Stimulated activated CD8-positive, alpha-beta memory T cell treated with anti-CD3 and anti-CD28 coated beads, Interleukin-7, amount 100 ng/mL, for 4 hours (primary cell): Measurements from ENCODE around the gene NR6A1.

Experiments
- DNase-seq, 2 donors: peaks; one replicate each; pipeline ENCODE4 v3.0.0-alpha.2; 2020; ENCODE audit warnings: low read depth in 2 of 2

NR6A1 gene

DNA sequence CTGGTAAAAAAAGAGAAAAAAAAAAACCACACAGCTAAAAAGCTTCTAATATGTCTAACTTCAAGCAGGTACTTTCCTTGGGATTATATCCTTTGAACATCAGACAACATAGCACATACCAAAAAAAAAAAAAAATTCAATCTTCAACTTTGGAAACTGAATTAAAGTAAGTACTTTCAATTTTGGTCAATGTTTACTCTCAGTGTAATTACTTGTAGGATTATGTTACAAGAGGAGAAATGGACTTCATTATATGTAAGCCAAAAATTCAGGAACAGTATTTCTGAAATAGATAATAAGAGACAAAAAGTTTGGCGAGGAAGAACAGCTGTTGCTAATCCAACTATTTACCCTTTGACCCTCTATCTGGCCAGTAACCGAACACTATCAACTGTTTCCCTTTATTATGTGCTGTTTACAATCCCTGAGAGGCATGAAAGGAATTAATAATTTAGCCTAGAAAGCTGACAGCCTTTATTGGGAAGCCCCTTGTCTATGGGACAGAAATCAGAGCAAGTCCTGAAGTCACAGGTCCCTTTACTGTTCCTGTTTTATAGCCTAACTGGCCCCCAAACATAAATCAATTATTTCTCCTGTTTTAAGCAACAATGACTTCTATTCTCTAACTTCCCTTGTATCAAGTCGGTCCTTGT is 46.6 kb downstream of the NR6A1 start:
- DNase-seq: no peak

DNA sequence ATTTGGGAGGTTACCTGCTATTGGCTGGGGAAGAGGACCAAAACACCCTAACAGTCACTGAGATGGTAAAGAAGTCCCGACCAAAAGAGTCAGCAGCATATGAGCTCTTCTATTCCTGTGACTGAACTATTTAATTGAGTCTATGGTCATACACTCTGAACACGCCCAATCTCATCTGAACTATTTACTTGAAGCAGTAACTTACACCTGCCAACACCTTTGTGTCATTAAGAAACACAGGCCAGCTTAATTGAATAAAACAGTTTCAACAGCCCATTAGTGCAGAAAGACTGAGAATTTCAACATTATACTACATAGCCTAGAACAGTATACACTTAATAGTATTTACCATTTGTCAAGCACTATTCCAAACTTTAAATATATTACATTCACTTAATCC is 47.8 kb downstream of the NR6A1 start:
- DNase-seq: no peak

DNA sequence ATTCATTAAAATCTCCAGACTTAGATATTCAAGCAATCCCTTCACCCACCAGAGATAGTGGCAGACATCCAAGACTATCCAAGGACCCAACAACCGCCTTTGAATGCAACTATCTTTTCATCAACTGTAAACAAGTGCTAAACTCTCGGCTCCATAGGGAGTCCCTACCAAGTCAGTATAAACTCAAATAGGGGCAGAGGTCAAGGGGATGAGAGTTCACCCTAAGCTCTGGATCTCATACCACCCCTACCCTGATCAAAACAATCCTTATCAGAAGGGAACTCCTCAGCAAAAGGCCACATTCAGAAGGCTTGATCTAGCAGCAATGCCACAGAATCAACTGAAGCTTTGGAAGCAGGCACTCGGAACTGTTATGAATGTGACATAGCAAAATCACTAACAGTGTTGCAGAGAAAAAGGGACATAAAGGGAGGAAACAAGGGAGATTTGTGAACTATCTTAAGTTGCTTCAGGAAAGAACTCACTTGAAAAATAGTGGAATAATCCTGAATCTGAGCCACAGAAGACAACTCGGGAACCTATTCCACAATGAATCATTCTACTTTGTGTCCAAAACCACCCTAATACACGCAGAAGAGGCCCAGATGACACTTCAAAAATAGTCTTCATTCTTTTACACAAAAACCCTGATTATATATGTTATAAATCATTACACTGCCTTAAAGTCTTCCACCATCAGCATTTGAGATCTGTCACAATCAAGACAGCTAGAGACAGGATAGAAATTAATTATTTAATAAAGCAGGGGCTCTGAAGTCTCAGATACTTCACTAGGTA is 49.8 kb downstream of the NR6A1 start:
- no peak for DNase-seq

- DNase-seq: no peak
Measured at GRCh38 chr9:124720429-124721108, 50.5 kb downstream of the NR6A1 start.

DNA sequence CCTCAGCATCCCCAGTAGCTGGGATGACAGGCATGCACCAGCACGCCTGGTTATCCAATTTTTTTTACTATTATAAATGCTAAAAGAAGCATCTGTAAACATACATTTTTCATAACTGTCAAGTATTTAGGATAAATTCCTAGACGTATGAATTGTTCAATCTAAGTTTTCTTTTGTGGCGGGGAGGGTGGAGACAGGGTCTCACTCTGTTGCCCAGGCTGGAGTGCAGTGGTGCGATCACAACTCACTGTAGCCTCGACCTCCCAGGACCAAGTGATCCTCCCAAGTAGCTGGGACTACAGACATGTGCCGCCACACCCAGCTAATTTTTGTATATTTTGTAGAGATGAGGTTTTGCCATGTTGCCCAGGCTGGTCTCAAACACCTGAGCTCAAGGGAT is 52.2 kb downstream of the NR6A1 start:
- no peak for DNase-seq

- no peak for DNase-seq
Measured at GRCh38 chr9:124717597-124717996, 53.5 kb downstream of the NR6A1 start.

DNA sequence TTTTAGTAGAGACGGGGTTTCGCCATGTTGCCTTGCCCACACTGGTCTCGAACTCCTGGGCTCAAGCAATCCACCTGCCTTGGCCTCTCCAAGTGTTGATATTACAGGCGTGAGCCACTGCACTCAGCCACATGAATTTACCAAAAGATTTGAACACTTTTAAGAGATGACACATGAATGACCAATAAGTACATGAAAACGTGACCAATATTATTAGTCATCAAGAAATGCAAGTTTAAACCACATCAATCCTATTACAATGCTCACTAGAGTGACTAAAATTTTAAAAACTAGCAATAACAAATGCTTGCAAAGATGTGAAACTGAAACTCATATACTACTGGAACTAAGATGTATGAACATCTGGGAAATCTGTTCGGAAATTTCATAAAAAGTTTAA is 54.3 kb downstream of the NR6A1 start:
- no peak for DNase-seq

GRCh38 chr9:124710766-124711165 is 60.3 kb downstream of the NR6A1 start:
- no peak for DNase-seq

DNA sequence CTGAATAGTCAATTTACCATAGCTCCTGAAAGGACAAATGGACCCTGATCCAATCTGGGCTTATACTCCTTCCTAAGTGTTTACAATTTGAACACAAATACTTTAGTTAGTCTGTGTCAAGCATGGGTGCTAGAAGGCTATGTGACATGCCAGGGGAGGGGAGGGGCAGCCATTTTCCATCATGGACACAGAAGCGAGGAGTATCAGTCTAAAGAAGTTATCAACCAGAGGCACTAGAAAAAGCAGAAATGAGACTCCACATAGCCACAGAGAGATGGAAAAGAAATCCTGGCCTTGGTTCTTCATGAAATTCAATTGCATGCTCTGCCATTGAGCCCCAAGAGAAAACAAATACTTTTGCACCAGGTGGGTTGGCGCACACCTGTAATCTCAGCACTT is 61.8 kb downstream of the NR6A1 start:
- DNase-seq: no peak

- DNase-seq: no peak
Measured at GRCh38 chr9:124708633-124709291, 62.3 kb downstream of the NR6A1 start.

GRCh38 chr9:124708074-124708473 is 63.0 kb downstream of the NR6A1 start:
- no peak for DNase-seq

DNA sequence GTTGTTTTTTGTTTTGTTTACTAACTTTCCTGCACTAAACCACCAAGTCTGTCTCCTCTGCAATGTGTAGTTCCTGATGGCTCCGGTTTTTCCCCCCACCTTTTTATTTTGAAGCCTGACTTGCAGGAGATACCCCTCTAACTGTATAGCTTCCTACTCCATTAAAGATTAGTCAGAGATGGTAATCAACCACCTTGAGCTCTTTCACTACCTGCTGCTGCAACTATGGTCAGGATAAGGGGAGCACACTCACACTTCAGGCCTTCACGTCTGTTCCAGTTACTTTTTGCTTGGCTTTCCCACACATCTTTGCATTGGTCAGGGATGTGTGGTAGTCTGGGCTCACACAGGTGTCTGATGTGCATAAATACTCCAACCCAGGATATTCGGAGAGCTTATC is 63.4 kb downstream of the NR6A1 start:
- DNase-seq: no peak

GRCh38 chr9:124706685-124707084 is 64.4 kb downstream of the NR6A1 start:
- DNase-seq: no peak

- no peak for DNase-seq
Measured at GRCh38 chr9:124699575-124699974, 71.5 kb downstream of the NR6A1 start.

- DNase-seq: no peak
Measured at GRCh38 chr9:124698265-124698664, 72.8 kb downstream of the NR6A1 start.

- no peak for DNase-seq
Measured at GRCh38 chr9:124697326-124698200, 73.5 kb downstream of the NR6A1 start.

DNA sequence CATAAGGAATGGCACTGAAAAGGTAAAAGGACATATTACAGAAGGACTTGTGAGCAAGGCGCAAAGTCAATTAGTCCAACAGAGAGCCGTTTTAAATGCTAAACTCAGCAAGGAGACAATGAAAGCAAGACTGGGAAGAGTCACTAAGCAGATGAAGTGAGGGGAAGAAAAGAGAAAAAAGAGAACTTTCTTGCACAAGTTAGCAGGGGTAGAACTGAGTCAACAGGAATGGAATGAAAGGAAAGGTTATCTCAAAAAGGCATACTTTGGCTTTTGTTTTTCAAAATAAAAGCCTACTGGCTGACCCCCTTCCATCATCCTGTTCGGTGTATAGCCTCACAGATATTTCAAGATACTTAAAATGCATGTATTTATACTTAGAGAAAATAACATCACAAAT is 75.0 kb downstream of the NR6A1 start:
- DNase-seq: no peak

GRCh38 chr9:124695280-124695890 is 75.7 kb downstream of the NR6A1 start:
- DNase-seq: no peak

DNA sequence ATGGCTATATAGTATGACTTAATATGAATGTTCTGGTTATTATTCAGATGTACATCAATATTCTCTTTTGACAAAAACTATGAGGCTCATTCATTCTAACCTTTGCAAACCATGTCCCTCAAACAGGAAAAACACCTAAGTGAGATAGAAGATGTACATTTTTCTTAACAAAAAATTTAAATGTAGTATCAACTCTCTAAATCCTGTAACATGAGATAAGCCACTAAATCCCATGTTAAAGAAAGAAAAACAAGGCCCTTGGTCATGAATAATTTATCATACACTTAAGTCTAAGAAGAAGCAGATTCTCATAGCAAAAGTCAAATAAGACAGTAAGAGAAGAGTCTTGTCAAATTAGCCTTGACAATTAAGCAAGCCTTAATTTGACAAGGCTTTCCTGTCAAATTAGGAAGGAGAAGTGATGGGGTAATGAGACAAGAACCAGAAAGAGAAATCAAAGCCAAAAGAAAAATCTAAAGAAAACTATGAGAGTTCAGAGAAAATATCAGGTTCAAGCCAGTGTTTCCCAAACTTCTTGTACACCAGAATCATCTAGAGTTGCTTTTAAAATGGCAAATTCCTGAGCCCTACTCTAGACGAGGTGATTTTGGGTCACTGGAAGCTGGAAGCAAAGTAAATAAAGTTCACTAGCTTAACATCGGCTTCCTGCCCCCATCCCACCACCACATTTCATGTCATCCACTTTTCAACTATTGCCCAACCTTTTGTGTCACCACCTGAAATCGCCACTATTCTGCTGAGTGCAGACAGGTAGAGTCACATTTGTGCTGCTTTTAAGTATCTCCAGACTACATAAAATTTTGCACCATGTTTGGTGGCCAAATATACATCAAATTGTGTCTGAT is 76.5 kb downstream of the NR6A1 start:
- DNase-seq: no peak

DNA sequence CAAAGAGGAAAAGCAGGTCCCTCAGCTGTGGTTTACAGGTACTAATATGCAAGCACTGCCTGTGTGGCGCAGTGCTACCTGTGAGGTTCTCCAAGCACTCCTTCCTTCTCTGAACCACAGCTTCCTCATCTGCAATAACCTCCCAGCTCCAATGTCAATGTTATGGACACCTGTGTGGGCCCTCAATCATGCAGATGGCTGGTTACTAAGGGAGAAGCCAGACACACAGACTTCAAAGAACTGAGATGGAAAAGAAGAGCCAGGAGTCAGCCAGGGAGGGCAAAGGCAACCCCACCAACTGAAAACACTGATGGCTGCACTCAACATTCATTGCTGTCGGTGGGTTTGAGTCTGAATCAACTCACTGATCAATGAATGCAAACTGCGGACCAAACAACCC is 77.7 kb downstream of the NR6A1 start:
- DNase-seq: no peak
